H1 (cell line): ENCODE data around the gene HDAC6. TPM values are rescaled to one million over a fixed set of nuclear protein-coding genes. Genes with fewer than 3 reads are reported as not detected.

Experiments
- BRCA1 ChIP-seq: IDR thresholded peaks from 2 replicates; pipeline ENCODE4 v1.6.1; 2012; ENCODE audit warnings: low read depth, low read length, improper control_type of control experiment
- CHD7 ChIP-seq: fragments of 300-600 bp; sonication (generic); IDR thresholded peaks from 2 replicates; pipeline ENCODE4 v1.7.1; 2012; ENCODE audit warnings: low read length, moderate library complexity, mild to moderate bottlenecking, inconsistent platforms; ENCODE audit not compliant: insufficient replicate concordance
- EGR1 ChIP-seq: IDR thresholded peaks from 2 replicates; pipeline ENCODE4 v1.6.1; 2011; ENCODE audit warnings: low read depth, low read length, borderline replicate concordance
- KDM4A ChIP-seq: IDR thresholded peaks from one replicate; pipeline ENCODE4 v1.7.1; 2012; ENCODE audit warnings: low read depth, mild to moderate bottlenecking, moderate library complexity, low read length, inconsistent platforms; ENCODE audit not compliant: severe bottlenecking
- RBBP5 ChIP-seq: IDR thresholded peaks from 2 replicates; pipeline ENCODE4 v1.7.1; 2012; ENCODE audit warnings: low read depth, mild to moderate bottlenecking, inconsistent platforms, low read length, moderate library complexity, borderline replicate concordance
- SAP30 ChIP-seq: fragments of 300-600 bp; sonication (generic); IDR thresholded peaks from 2 replicates; pipeline ENCODE4 v1.7.1; 2012; ENCODE audit warnings: low read length, moderate library complexity, mild to moderate bottlenecking, inconsistent platforms; ENCODE audit not compliant: insufficient read depth, insufficient replicate concordance
- TAF1 ChIP-seq: IDR thresholded peaks from 2 replicates; pipeline ENCODE4 v1.6.1; 2011; ENCODE audit warnings: mild to moderate bottlenecking, low read depth, low read length
- TAF7 ChIP-seq: optimal IDR thresholded peaks from 2 replicates; pipeline ENCODE3; 2011; ENCODE audit warnings: low read depth, mild to moderate bottlenecking, inconsistent platforms, low read length, moderate library complexity, borderline replicate concordance
- polyA plus RNA-seq, 7 experiments: library from polyadenylated mRNA; depleted of rRNA in 3 of 7; stranded (reverse) in 5 of 7; unstranded in 2 of 7; fragments of >200 nt in 5 of 7; fragments of 200-250 nt in 2 of 7; gene quantifications; 1 replicate in 5 of 7; 2 replicates in 1 of 7; 4 replicates in 1 of 7; pipeline versions ENCODE4 v1.2.1 to v1.2.3, GENCODE V29; 2011 to 2013; ENCODE audit warnings: missing spikeins in 2 of 7, mixed read lengths in 2 of 7
- total RNA-seq: library from RNA; stranded (reverse); fragmentation: NEBNext Ultra II Directional; extraction: Animal tissue kit (Norgen Biotek cat#: 25700); gene quantifications from 2 replicates; pipeline ENCODE4 v1.2.1, GENCODE V29; 2021

The HDAC6 gene
- total and polyA plus RNA-seq, 2 of the 8 experiments (the other 6 are each of a cell fraction or from before 2014, with no cell fraction given), result 34.0 to 51.8 TPM

- TF ChIP-seq BRCA1 (no peak), RBBP5 (no peak), EGR1 (no peak), TAF7 (no peak), KDM4A (no peak), SAP30 (no peak), CHD7 (no peak), TAF1 (no peak)
Measured at GRCh38 chrX:48800574-48801279, 1.1 kb upstream of the HDAC6 start (continued).
